Tibial nerve (tissue), 4 donors: Measurements from ENCODE around the gene SF3A1. TPM values are rescaled to one million over a fixed set of nuclear protein-coding genes. Genes with fewer than 3 reads are reported as not detected.

Experiments
- DNase-seq, 2 donors: peaks; one replicate each; pipeline ENCODE4 v3.0.0-alpha.2; 2019; ENCODE audit warnings: low spot score in 2 of 2
- H3K27ac ChIP-seq, 4 donors: fragments of 200-600 bp; sonication (generic) in 3 of 4; one replicate each; pipeline ENCODE4 v1.5.1; 2017 to 2019; ENCODE audit warnings: mild to moderate bottlenecking in 1 of 4
- H3K27me3 ChIP-seq, 2 donors: fragments of 200-600 bp; sonication (generic) in 1 of 2; one replicate each; pipeline versions ENCODE4 v1.5.1 to v1.6.0; 2017 to 2019
- H3K36me3 ChIP-seq, 3 donors: fragments of 200-600 bp; sonication (generic); one replicate each; pipeline ENCODE4 v1.5.1; 2018 to 2019
- H3K4me1 ChIP-seq, 4 donors: fragments of 200-600 bp; sonication (generic) in 3 of 4; one replicate each; pipeline ENCODE4 v1.5.1; 2017 to 2019
- H3K4me3 ChIP-seq, 4 donors: fragments of 200-600 bp; sonication (generic) in 3 of 4; one replicate each; pipeline ENCODE4 v1.5.1; 2017 to 2019; ENCODE audit warnings: mild to moderate bottlenecking in 1 of 4, moderate library complexity in 1 of 4
- H3K9me3 ChIP-seq, 4 donors: fragments of 200-600 bp; sonication (generic) in 3 of 4; one replicate each; pipeline ENCODE4 v1.5.1; 2017 to 2019
- EP300 ChIP-seq, 2 donors: sonication (generic); formaldehyde crosslinking; IDR thresholded peaks; one replicate each; pipeline ENCODE4 v1.6.1; 2017; ENCODE audit warnings: antibody characterized with exemption in 2 of 2, mild to moderate bottlenecking in 1 of 2
- POLR2A ChIP-seq, 2 donors: fragments of 450-650 bp; IDR thresholded peaks; one replicate each; pipeline ENCODE4 v1.6.1; 2017; ENCODE audit warnings: antibody characterized with exemption in 2 of 2, mild to moderate bottlenecking in 2 of 2, moderate library complexity in 2 of 2
- WGBS, 2 donors: methylation state at CpG; one replicate each; pipeline ENCODE4 v1.1.5; 2018; 5-methylcytosine and 5-hydroxymethylcytosine counted together
- total RNA-seq, 4 donors: library from RNA; depleted of rRNA; stranded (reverse); fragments of >200 nt; gene quantifications; one replicate each; pipeline ENCODE4 v1.1.0, GENCODE V29; 2016
- TF ChIP-seq, protein P1 (sequence below), 5 experiments: fragments of 200-600 bp in 3 of 5; fragments of 450-650 bp in 2 of 5; sonication (generic) in 3 of 5; IDR thresholded peaks; one replicate each; pipeline ENCODE4 v1.5.1; 2016 to 2019; ENCODE audit warnings: antibody characterized with exemption in 5 of 5, mild to moderate bottlenecking in 3 of 5, moderate library complexity in 2 of 5

Gene SF3A1
- total RNA-seq, 4 donors from 2014 or later: 76.2 to 98.1 (median 91.7) TPM

DNA sequence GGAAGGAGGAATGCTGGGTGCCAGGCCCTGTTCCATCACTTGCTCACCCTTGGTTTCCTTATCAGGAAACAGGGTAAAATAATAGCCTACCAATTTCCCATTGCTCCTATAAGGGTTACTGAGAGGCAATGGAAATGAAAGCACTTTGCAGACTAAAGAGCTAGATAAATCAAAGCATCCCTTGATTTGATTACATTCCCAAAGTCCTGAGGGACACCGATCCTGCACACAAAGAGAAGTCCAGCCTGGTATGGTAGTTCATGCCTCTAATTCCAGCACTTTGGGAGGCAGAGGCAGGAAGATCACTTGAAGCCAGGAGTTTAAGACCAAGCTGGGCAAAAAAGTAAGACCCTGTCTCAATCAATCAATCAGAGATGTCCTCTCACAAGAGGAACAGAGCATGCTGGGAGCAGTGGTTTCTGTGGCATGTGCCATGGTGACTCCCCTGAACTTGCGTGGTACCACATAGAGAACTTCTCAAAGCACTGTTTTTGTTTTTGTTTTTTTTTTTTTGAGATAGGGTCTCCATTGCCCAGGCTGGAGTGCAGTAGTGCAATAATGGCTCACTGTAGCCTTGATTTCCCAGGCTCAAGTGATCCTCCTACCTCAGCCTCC lies 40.6 kb downstream of the SF3A1 start:
- 63 to 76% methylated on average over 2 of the region's 2 CpGs for whole genome bisulfite sequencing, 2 donors
- Histone ChIP-seq H3K36me3 (peaks cover 0 to 11% (median 0%) of the 10 kb centered on the region in 3 donors), H3K27me3 (no peaks in the 10 kb centered on the region), H3K4me1 (peaks cover 0 to 97% (median 68%) of the 10 kb centered on the region in 4 donors), H3K4me3 (no peak overlapping the region), H3K27ac (peak overlapping the region in 1 of 4 donors; percentile 37), H3K9me3 (no peaks in the 10 kb centered on the region)
- TF ChIP-seq EP300 (IDR thresholded peaks at IDR 0.05) (no peak), POLR2A (IDR thresholded peaks at IDR 0.05) (no peak)
- TF ChIP-seq, protein P1, sequence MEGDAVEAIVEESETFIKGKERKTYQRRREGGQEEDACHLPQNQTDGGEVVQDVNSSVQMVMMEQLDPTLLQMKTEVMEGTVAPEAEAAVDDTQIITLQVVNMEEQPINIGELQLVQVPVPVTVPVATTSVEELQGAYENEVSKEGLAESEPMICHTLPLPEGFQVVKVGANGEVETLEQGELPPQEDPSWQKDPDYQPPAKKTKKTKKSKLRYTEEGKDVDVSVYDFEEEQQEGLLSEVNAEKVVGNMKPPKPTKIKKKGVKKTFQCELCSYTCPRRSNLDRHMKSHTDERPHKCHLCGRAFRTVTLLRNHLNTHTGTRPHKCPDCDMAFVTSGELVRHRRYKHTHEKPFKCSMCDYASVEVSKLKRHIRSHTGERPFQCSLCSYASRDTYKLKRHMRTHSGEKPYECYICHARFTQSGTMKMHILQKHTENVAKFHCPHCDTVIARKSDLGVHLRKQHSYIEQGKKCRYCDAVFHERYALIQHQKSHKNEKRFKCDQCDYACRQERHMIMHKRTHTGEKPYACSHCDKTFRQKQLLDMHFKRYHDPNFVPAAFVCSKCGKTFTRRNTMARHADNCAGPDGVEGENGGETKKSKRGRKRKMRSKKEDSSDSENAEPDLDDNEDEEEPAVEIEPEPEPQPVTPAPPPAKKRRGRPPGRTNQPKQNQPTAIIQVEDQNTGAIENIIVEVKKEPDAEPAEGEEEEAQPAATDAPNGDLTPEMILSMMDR (IDR thresholded peaks at IDR 0.05): no peak
- no peak for DNase-seq

DNA sequence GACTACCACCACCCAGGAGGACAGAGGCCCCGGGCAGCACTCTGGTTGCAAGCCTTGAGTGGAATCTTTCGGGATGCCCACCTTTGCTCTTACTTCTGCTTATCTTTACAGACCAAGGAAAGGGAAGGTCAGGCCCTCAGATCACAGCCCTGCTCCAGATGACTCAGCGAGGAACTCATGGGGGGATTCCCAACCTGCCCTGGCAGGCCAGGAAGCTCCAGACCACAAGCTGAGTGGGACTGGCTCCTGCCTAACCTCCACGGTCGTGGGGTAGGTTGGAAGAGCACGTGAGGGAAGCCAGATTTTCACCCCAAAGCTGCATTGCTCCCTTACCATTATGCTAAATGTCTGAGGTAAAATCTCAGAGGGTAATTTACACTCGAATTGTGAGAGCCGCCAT lies 41.8 kb downstream of the SF3A1 start:
- TF ChIP-seq POLR2A (IDR thresholded peaks at IDR 0.05): no peak
- no peak for TF ChIP-seq EP300 (IDR thresholded peaks at IDR 0.05)
- TF ChIP-seq, protein P1 (IDR thresholded peaks at IDR 0.05): no peak
- Histone ChIP-seq H3K27me3 (no peaks in the 10 kb centered on the region), H3K9me3 (no peaks in the 10 kb centered on the region), H3K36me3 (peaks cover 0 to 2% (median 0%) of the 10 kb centered on the region in 3 donors), H3K4me3 (no peak overlapping the region), H3K4me1 (peaks cover 0 to 97% (median 72%) of the 10 kb centered on the region in 4 donors), H3K27ac (peak overlapping the region in 1 of 4 donors; percentile 14)
- no peak for DNase-seq
- WGBS, 2 donors: 78 to 86% methylated on average over 8 of the region's 8 CpGs

DNA sequence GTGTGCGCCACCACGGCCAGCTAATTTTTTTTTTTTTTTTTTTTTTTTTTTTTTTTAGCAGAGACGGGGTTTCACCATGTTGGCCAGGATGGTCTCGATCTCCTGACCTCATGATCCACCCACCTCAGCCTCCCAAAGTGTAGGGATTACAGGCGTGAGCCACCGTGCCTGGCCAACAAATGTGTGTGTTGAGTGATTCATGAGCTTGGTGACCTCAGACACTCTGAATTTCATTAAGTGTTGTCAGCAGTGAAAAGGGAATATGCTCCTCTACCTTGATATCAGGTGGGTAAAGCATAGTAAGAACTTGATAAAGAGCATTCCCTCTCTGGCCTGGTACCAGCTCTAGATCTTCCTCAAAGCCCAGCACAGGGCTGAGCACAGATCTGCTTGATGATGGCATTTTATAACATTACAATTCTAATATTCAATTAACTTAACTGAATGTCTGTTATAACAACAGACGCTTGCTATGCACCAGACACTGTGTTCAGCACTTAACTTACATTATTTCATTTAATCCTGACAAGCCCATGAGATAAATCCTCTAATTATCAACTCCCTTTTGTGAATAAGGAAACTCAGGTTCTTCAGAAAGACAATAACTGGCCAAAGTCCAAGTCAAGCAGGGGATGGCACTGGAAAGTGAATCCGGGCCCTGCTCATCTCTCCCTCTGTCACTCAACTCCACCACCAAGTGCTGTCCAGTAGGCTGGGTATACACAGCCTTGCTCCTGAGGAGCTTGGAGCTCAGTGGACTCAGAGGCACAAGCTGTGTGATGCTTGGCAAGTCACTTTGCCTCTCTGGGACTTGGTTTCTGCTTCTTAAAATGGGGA lies 42.9 kb downstream of the SF3A1 start:
- H3K4me3 ChIP-seq: no peak overlapping the region
- H3K27ac ChIP-seq: peak overlapping the region in 2 of 4 donors; percentile 19 to 47
- no peaks in the 10 kb centered on the region for H3K9me3 ChIP-seq
- H3K27me3 ChIP-seq: no peaks in the 10 kb centered on the region
- DNase-seq: no peak
- WGBS, 2 donors: 83 to 90% methylated on average over 7 to 8 of the region's 8 CpGs
- TF ChIP-seq, protein P1 (IDR thresholded peaks at IDR 0.05): no peak
- TF ChIP-seq POLR2A (IDR thresholded peaks at IDR 0.05): no peak
- no peak for TF ChIP-seq EP300 (IDR thresholded peaks at IDR 0.05)
- H3K4me1 ChIP-seq: peaks cover 0 to 97% (median 76%) of the 10 kb centered on the region in 4 donors
- peaks cover 0 to 2% (median 0%) of the 10 kb centered on the region in 3 donors for H3K36me3 ChIP-seq

DNA sequence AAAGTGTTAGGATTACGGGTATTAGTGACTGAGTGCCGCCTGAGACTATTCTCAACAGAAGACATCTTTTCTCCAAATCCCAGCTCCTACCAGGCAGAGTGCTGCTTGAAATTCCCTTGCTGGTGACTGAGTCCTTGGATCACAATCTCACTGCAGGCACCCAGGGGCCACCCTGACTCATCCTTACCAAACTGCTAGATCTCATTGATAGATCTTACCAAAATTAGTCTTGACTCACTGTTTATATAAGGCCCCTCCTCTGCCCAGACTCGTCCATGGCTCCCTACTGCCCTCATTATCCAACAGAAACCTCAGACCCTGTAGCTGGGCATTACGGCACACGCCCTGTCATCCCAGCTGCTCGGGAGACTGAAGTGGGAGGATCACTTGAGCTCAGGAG lies 44.6 kb downstream of the SF3A1 start:
- peak overlapping the region in 3 of 4 donors; percentile 82 to 86 (median 85) for H3K27ac ChIP-seq
- 66 to 73% methylated on average over 6 of the region's 6 CpGs for WGBS, 2 donors
- TF ChIP-seq POLR2A (IDR thresholded peaks at IDR 0.05) (no peak), EP300 (IDR thresholded peaks at IDR 0.05) (no peak)
- TF ChIP-seq, protein P1 (IDR thresholded peaks at IDR 0.05): no peak
- H3K36me3 ChIP-seq: no peaks in the 10 kb centered on the region
- no peak for DNase-seq
- H3K4me3 ChIP-seq: no peak overlapping the region
- no peaks in the 10 kb centered on the region for H3K27me3 ChIP-seq
- H3K9me3 ChIP-seq: no peaks in the 10 kb centered on the region
- peaks cover 0 to 97% (median 72%) of the 10 kb centered on the region in 4 donors for H3K4me1 ChIP-seq
